ENCODE measurements around the gene C17orf100. TPM values are rescaled to one million over a fixed set of nuclear protein-coding genes. Genes with fewer than 3 reads are reported as not detected.

C17orf100 gene
- total RNA-seq, 1 experiment from 2014 or later, result 0.70 TPM

GRCh38 chr17:6640536-6641246 is 10.9 kb upstream of the C17orf100 start, which contains the start of the genes KIAA0753 and TXNDC17:
KIAA0753 (minus strand) TSS chr17:6640711; CDS start chr17:6635103, 5,608 bp downstream.
TXNDC17 (plus strand) TSS chr17:6641060; CDS start chr17:6641083, 23 bp downstream.
- Histone ChIP-seq H2BK12ac (ENCODE audit: insufficient read length, low read depth, low read length) (no peak within 1 kb of the TSS), H3K79me1 (ENCODE audit: insufficient read depth, low read depth, low read length, poor library complexity, severe bottlenecking) (no peaks in the 10 kb centered on the region), H2BK20ac (ENCODE audit: low read depth, low read length, poor library complexity, severe bottlenecking) (no peak within 1 kb of the TSS), H3K4me2 (ENCODE audit: insufficient read depth, insufficient read length, low read length) (peak within 1 kb of the TSS; percentile 99), H4K91ac (ENCODE audit: insufficient read length, low read depth, low read length) (no peak within 1 kb of the TSS), H2AK5ac (ENCODE audit: insufficient read length, low read length) (no peak within 1 kb of the TSS), H3K27ac (ENCODE audit: insufficient read length, low read depth, low read length) (peak within 1 kb of the TSS; percentile 32), H3K23ac (ENCODE audit: insufficient read length, low read depth, low read length) (no peak within 1 kb of the TSS), H3K79me2 (ENCODE audit: insufficient read depth, low read length) (peaks cover 2% of the 10 kb centered on the region; the same call in 1 of the 2 replicates), H3K9ac (ENCODE audit: extremely low read depth, insufficient read length, low read length) (peak within 1 kb of the TSS; percentile 75), H4K20me1 (ENCODE audit: control insufficient read depth, insufficient read depth, insufficient read length) (no peaks in the 10 kb centered on the region), H2AFZ (ENCODE audit: low read length) (peak within 1 kb of the TSS; percentile 96), H3K23me2 (ENCODE audit: insufficient read length, low read depth, low read length, poor library complexity, severe bottlenecking) (peaks cover 18% of the 10 kb centered on the region), H3K18ac (ENCODE audit: insufficient read length, low read depth, low read length) (peak within 1 kb of the TSS; percentile 97), H3K4ac (ENCODE audit: low read depth, low read length) (no peak within 1 kb of the TSS), H3T11ph (ENCODE audit: low read length) (no peak within 1 kb of the TSS), H2BK5ac (ENCODE audit: insufficient read length, low read length) (no peak within 1 kb of the TSS), H2BK15ac (ENCODE audit: low read depth, low read length) (no peak within 1 kb of the TSS), H4K8ac (replicated peaks; ENCODE audit: insufficient read length, low read depth, low read length) (no peak within 1 kb of the TSS), H3K9me3 (ENCODE audit: control insufficient read depth, low read depth, low read length) (no peaks in the 10 kb centered on the region), H3K14ac (ENCODE audit: insufficient read depth, low read length) (peak within 1 kb of the TSS; percentile 96), H3K4me1 (ENCODE audit: insufficient read depth, low read length) (no peaks in the 10 kb centered on the region), H2BK120ac (ENCODE audit: low read depth, low read length, poor library complexity, severe bottlenecking) (no peak within 1 kb of the TSS), H3K56ac (ENCODE audit: insufficient read length, low read depth, low read length) (no peak within 1 kb of the TSS), H3K27me3 (ENCODE audit: insufficient read depth, low read length) (no peaks in the 10 kb centered on the region), H4K5ac (ENCODE audit: insufficient read length, low read depth, low read length) (no peak within 1 kb of the TSS)
- Mint-ChIP-seq H3K27me3 (ENCODE audit: low read depth) (no peaks in the 10 kb centered on the region; the same call in 1 of the 2 replicates), H3K4me3 (peak within 1 kb of the TSS; percentile 91 to 94), H3K9me3 (no peaks in the 10 kb centered on the region), H3K36me3 (ENCODE audit: insufficient read depth in 1 of 3, low read depth in 3 of 3) (peaks cover 2 to 28% (median 28%) of the 10 kb centered on the region in 3 experiments; a peak in 6 of 7 replicates), H3K4me1 (peaks cover 15 to 20% of the 10 kb centered on the region in 2 experiments), H3K27ac (peak within 1 kb of the TSS; percentile 96 to 100 (median 98))
- DNase-seq, result peak; percentile 97
- WGBS (ENCODE audit: extremely low coverage, insufficient read length, low lambda C conversion rate), result no CpG with 5 or more reads among the region's 52 CpGs
- TF ChIP-seq, protein P1, sequence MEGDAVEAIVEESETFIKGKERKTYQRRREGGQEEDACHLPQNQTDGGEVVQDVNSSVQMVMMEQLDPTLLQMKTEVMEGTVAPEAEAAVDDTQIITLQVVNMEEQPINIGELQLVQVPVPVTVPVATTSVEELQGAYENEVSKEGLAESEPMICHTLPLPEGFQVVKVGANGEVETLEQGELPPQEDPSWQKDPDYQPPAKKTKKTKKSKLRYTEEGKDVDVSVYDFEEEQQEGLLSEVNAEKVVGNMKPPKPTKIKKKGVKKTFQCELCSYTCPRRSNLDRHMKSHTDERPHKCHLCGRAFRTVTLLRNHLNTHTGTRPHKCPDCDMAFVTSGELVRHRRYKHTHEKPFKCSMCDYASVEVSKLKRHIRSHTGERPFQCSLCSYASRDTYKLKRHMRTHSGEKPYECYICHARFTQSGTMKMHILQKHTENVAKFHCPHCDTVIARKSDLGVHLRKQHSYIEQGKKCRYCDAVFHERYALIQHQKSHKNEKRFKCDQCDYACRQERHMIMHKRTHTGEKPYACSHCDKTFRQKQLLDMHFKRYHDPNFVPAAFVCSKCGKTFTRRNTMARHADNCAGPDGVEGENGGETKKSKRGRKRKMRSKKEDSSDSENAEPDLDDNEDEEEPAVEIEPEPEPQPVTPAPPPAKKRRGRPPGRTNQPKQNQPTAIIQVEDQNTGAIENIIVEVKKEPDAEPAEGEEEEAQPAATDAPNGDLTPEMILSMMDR (conservative IDR thresholded peaks at IDR 0.05), result no peak

Data from H9 (cell line).